ENCODE data around the gene ACOXL.

The ACOXL gene

DNA sequence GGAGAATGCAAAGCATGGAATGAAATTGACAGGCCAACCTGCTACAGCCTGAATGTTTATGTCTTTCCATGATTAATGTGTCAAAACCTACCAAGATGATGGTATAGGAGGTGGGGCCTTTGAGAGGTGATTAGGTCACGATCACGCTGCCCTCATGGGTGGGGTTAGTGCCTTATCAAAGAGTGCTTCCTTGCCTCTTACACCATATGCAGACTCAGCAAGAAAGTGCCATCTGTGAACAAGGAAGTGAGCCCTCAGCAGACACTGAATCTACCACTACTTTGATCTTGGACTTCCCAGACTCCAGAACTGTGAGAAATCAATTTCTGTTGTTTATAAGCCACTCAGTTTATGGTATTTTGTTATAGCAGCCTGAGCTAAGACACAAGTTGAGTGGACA, 240.9 kb downstream of the ACOXL start (continued):
- TF ChIP-seq, protein P1, sequence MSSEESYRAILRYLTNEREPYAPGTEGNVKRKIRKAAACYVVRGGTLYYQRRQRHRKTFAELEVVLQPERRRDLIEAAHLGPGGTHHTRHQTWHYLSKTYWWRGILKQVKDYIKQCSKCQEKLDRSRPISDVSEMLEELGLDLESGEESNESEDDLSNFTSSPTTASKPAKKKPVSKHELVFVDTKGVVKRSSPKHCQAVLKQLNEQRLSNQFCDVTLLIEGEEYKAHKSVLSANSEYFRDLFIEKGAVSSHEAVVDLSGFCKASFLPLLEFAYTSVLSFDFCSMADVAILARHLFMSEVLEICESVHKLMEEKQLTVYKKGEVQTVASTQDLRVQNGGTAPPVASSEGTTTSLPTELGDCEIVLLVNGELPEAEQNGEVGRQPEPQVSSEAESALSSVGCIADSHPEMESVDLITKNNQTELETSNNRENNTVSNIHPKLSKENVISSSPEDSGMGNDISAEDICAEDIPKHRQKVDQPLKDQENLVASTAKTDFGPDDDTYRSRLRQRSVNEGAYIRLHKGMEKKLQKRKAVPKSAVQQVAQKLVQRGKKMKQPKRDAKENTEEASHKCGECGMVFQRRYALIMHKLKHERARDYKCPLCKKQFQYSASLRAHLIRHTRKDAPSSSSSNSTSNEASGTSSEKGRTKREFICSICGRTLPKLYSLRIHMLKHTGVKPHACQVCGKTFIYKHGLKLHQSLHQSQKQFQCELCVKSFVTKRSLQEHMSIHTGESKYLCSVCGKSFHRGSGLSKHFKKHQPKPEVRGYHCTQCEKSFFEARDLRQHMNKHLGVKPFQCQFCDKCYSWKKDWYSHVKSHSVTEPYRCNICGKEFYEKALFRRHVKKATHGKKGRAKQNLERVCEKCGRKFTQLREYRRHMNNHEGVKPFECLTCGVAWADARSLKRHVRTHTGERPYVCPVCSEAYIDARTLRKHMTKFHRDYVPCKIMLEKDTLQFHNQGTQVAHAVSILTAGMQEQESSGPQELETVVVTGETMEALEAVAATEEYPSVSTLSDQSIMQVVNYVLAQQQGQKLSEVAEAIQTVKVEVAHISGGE (tag by site-specific recombination; conservative IDR thresholded peaks at IDR 0.05; ENCODE audit: low read depth): no peak
- no peak for TF ChIP-seq HOXC10 (CRISPR knock-in tag; IDR thresholded peaks at IDR 0.05)
- TF ChIP-seq ZNF664 (tag by site-specific recombination; IDR thresholded peaks at IDR 0.05): no peak
- TF ChIP-seq ZNF157 (tag by site-specific recombination; IDR thresholded peaks at IDR 0.05): no peak
- no peak for TF ChIP-seq ZSCAN23 (tag by site-specific recombination; IDR thresholded peaks at IDR 0.05)
- TF ChIP-seq ZNF777 (tag by site-specific recombination; IDR thresholded peaks at IDR 0.05; ENCODE audit: borderline replicate concordance): no peak
- TF ChIP-seq ZNF677 (tag by site-specific recombination; IDR thresholded peaks at IDR 0.05): no peak
- no peak for TF ChIP-seq ZNF768 (tag by site-specific recombination; IDR thresholded peaks at IDR 0.05)

DNA sequence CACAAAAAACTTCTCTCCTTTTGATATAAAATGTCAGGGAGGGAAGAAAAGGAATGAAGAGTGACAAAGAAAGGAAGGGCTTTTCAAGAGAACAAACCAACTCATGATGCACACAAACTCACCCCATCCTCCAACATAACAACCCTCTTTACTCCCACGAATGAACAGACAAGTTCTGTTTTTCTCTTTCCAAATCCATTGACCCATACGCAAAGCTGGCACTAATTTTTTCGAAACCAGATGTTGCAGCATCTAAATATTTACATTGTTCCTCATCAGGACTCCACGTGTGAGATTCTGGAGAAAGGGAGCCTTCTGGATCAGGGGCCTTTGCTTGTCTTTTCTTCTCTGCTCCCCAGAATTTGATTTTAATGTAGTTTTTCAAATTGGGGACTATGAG, 245.0 kb downstream of the ACOXL start:
- H3K4me3 ChIP-seq (ENCODE audit: low read depth, low read length): no peak overlapping the region
- H3K4me1 ChIP-seq (ENCODE audit: control insufficient read depth, insufficient read depth, low read length): no peaks in the 10 kb centered on the region
- TF ChIP-seq ZNF843 (tag by site-specific recombination; IDR thresholded peaks at IDR 0.05) (no peak), ZNF610 (tag by site-specific recombination; IDR thresholded peaks at IDR 0.05; ENCODE audit: borderline replicate concordance) (no peak), ZNF132 (tag by site-specific recombination; IDR thresholded peaks at IDR 0.05; ENCODE audit: borderline replicate concordance) (no peak), ZNF792 (tag by site-specific recombination; IDR thresholded peaks at IDR 0.05) (no peak), ZNF830 (tag by site-specific recombination; IDR thresholded peaks at IDR 0.05; ENCODE audit: low read depth) (no peak), ZXDB (tag by site-specific recombination; IDR thresholded peaks at IDR 0.05) (no peak), ZFHX2 (tag by site-specific recombination; conservative IDR thresholded peaks at IDR 0.05) (no peak), PRDM1 (tag by site-specific recombination; IDR thresholded peaks at IDR 0.05) (no peak)
- TF ChIP-seq, protein P2, sequence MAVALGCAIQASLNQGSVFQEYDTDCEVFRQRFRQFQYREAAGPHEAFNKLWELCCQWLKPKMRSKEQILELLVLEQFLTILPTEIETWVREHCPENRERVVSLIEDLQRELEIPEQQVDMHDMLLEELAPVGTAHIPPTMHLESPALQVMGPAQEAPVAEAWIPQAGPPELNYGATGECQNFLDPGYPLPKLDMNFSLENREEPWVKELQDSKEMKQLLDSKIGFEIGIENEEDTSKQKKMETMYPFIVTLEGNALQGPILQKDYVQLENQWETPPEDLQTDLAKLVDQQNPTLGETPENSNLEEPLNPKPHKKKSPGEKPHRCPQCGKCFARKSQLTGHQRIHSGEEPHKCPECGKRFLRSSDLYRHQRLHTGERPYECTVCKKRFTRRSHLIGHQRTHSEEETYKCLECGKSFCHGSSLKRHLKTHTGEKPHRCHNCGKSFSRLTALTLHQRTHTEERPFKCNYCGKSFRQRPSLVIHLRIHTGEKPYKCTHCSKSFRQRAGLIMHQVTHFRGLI (tag by site-specific recombination; IDR thresholded peaks at IDR 0.05): no peak
- CTCF ChIA-PET: no interaction called here
- POLR2A ChIA-PET: no interaction called here
- no peaks in the 10 kb centered on the region for H3K9me3 ChIP-seq (ENCODE audit: control insufficient read depth, insufficient read depth, low read depth, low read length)
- no peaks in the 10 kb centered on the region for H3K36me3 ChIP-seq (ENCODE audit: control insufficient read depth in 2 of 2, insufficient read depth in 1 of 2, low read length in 2 of 2)
- H3K27ac ChIP-seq (ENCODE audit: extremely low read depth, low read depth, low read length): no peak overlapping the region

DNA sequence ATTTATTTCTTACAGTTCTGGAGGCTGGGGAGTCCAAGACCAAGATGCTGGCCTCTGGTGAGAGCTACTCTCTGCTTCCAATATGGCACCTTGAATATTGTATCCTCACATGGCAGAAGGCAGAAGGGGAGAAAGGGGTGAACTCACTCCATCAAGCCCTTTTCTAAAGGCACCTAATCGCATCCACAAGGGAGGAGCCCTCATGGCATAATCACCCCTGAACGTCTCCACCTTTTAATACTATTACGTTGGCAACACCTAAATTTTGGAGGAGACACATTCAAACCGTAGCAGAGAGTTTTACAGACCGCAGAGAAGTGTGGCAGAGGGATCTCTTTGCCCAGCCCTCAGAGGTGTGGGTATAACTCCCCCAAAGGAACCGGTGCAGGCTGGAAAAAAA, 245.8 kb downstream of the ACOXL start:
- CTCF ChIA-PET: no interaction called here
- no peak overlapping the region for H3K4me3 ChIP-seq (ENCODE audit: low read depth, low read length)

More for the DNA sequence above, 245.8 kb downstream of the ACOXL start:
- Histone ChIP-seq H3K9me3 (ENCODE audit: control insufficient read depth, insufficient read depth, low read depth, low read length) (no peaks in the 10 kb centered on the region), H3K4me1 (ENCODE audit: control insufficient read depth, insufficient read depth, low read length) (no peaks in the 10 kb centered on the region), H3K36me3 (ENCODE audit: control insufficient read depth in 2 of 2, insufficient read depth in 1 of 2, low read length in 2 of 2) (no peaks in the 10 kb centered on the region), H3K27ac (ENCODE audit: extremely low read depth, low read depth, low read length) (no peak overlapping the region)
- POLR2A ChIA-PET: no interaction called here
- no peak for TF ChIP-seq RBAK (tag by site-specific recombination; IDR thresholded peaks at IDR 0.05)
- no peak for TF ChIP-seq ZNF423 (tag by site-specific recombination; IDR thresholded peaks at IDR 0.05)

All from HEK293 (cell line).